ENCODE data around the gene DEPDC7. TPM values are rescaled to one million over a fixed set of nuclear protein-coding genes. Genes with fewer than 3 reads are reported as not detected.
A peak's percentile ranks its signal among the peaks of the same experiment; 100 is the strongest.

The DEPDC7 gene
- total and polyA plus RNA-seq, 2 of the 13 experiments (the other 11 are each of a cell fraction or from before 2014, with no cell fraction given) = 17.3 to 33.3 TPM

GRCh38 chr11:33065445-33066178 lies 49.9 kb downstream of the DEPDC7 start:
- Histone ChIP-seq H3K4me1 (ENCODE audit: insufficient read depth, low read length) (peaks cover 18% of the 10 kb centered on the region), H3K79me2 (ENCODE audit: insufficient read depth, low read length) (no peaks in the 10 kb centered on the region), H3K27ac (ENCODE audit: extremely low read length, insufficient read depth, low read length) (no peak overlapping the region), H3K36me3 (replicated peaks in 1 of 2; ENCODE audit: control insufficient read depth in 1 of 2, insufficient read depth in 2 of 2, low read length in 2 of 2) (peaks cover 12 to 23% of the 10 kb centered on the region in 2 experiments), H3K4me2 (ENCODE audit: low read depth, low read length) (no peak overlapping the region), H3K9ac (ENCODE audit: insufficient read depth, low read depth, low read length) (no peak overlapping the region), H3K27me3 (ENCODE audit: control insufficient read depth in 1 of 2, insufficient read depth in 2 of 2, low read length in 2 of 2) (no peaks in the 10 kb centered on the region; a peak in 1 of 5 replicates), H3K9me3 (ENCODE audit: low read length) (no peaks in the 10 kb centered on the region), H2AFZ (ENCODE audit: low read length) (no peak overlapping the region), H4K20me1 (ENCODE audit: insufficient read depth, low read length) (no peaks in the 10 kb centered on the region), H3K4me3 (replicated peaks in 1 of 3; ENCODE audit: insufficient read depth in 1 of 3, low read depth in 2 of 3, low read length in 3 of 3) (no peak overlapping the region)
- POLR2A ChIA-PET = interaction anchor here (0.8 to 1.9 kb wide), 3 partner anchors 26 to 50 kb away, joined by 3 to 12 read pairs (median 7); partner anchors contain the start of genes DEPDC7 and TCP11L1
- no TSS peak for BruUV-seq (replicated peaks)
- 81% methylated on average over 9 of the region's 22 CpGs for WGBS (ENCODE audit: low lambda C conversion rate)
- in situ Hi-C loops (cut with HindIII; ENCODE audit: extremely low pct_ligation_motif_present, low pct_unique_long_range_greater_than_20kb) (no loop called here), intact Hi-C loops (cut with micrococcal nuclease; ENCODE audit: unreplicated experiment) (loop anchor here (1.0 to 5.0 kb wide), 3 partner anchors 88 to 256 kb away; no protein-coding TSS in a partner anchor)
- CTCF ChIA-PET (ENCODE audit: low intra/inter-chr PET ratio, low total read pairs) = interaction anchor here (0.7 to 4.5 kb wide), 2 partner anchors 104 to 256 kb away, joined by 3 to 52 read pairs; no protein-coding TSS in a partner anchor
- DNase-seq (ENCODE audit: low spot score) = peak; percentile 50
- FAIRE-seq = peak; percentile 52
- ATAC-seq = peak; percentile 94
- TF ChIP-seq GMEB2 (CRISPR knock-in tag; IDR thresholded peaks at IDR 0.05; ENCODE audit: low read depth) (no peak), TSC22D2 (CRISPR knock-in tag; IDR thresholded peaks at IDR 0.05; ENCODE audit: borderline replicate concordance) (peak; percentile 28; the same call in 1 of the 2 replicates), KDM5B (CRISPR knock-in tag; IDR thresholded peaks at IDR 0.05; ENCODE audit: borderline replicate concordance) (peak; percentile 41; the same call in 1 of the 2 replicates), XRCC5 (optimal IDR thresholded peaks at IDR 0.05; ENCODE audit: low read length) (peak; percentile 72), IRF9 (CRISPR knock-in tag; IDR thresholded peaks at IDR 0.05; ENCODE audit: borderline replicate concordance) (no peak), YEATS2 (CRISPR knock-in tag; IDR thresholded peaks at IDR 0.05; ENCODE audit: borderline replicate concordance) (peak; percentile 21; the same call in 1 of the 2 replicates), NFATC3 (CRISPR knock-in tag; IDR thresholded peaks at IDR 0.05) (peak; percentile 68; the same call in 1 of the 2 replicates), RAD21 (CRISPR knock-in tag; IDR thresholded peaks at IDR 0.05) (peak; percentile 93), MTA3 (CRISPR knock-in tag; IDR thresholded peaks at IDR 0.05) (no peak), CBX5 (CRISPR knock-in tag; IDR thresholded peaks at IDR 0.05; ENCODE audit: borderline replicate concordance) (peak; percentile 24; the same call in 1 of the 2 replicates), ZNF501 (CRISPR knock-in tag; IDR thresholded peaks at IDR 0.05) (0 out of 2 replicates have a peak, but pooled peaks have one; percentile 34), MED1 (CRISPR knock-in tag; IDR thresholded peaks at IDR 0.05) (0 out of 2 replicates have a peak, but pooled peaks have one; percentile 21), ZBTB34 (CRISPR knock-in tag; IDR thresholded peaks at IDR 0.05) (no peak), GFI1 (CRISPR knock-in tag; IDR thresholded peaks at IDR 0.05; ENCODE audit: borderline replicate concordance) (0 out of 2 replicates have a peak, but pooled peaks have one; percentile 26), REPIN1 (CRISPR knock-in tag; IDR thresholded peaks at IDR 0.05; ENCODE audit: borderline replicate concordance, low read depth) (peak; percentile 38; the same call in 1 of the 2 replicates), ZNF234 (CRISPR knock-in tag; conservative IDR thresholded peaks at IDR 0.05) (no peak), SMC3 (IDR thresholded peaks at IDR 0.05; ENCODE audit: low read length) (peak; percentile 55)
